Smooth muscle cell (in vitro differentiated cells): ENCODE results near the gene F2RL2. TPM values are rescaled to one million over a fixed set of nuclear protein-coding genes. Genes with fewer than 3 reads are reported as not detected.

Experiments used
- DNase-seq: peaks from one replicate; lab custom pipeline; 2025; ENCODE audit not compliant: unreplicated experiment; lab: John Stamatoyannopoulos, UW
- H2AFZ ChIP-seq: fragments of 200-600 bp; sonication (generic); 2 replicates; pipeline ENCODE4 v1.6.0; 2016; ENCODE audit warnings: antibody characterized with exemption, low read depth, mild to moderate bottlenecking
- H3F3A ChIP-seq: fragments of 200-600 bp; sonication (generic); 2 replicates; pipeline ENCODE4 v1.6.0; 2017; ENCODE audit warnings: antibody characterized with exemption, low read depth
- H3K27ac ChIP-seq: fragments of 200-600 bp; sonication (generic); 2 replicates; pipeline ENCODE4 v1.5.1; 2016; ENCODE audit warnings: low read depth, mild to moderate bottlenecking
- H3K27me3 ChIP-seq: fragments of 200-600 bp; sonication (generic); 2 replicates; pipeline ENCODE4 v1.6.1; 2016; ENCODE audit warnings: low read depth, mild to moderate bottlenecking
- H3K36me3 ChIP-seq: fragments of 200-600 bp; sonication (generic); 2 replicates; pipeline ENCODE4 v1.5.1; 2016; ENCODE audit warnings: low read depth
- H3K4me1 ChIP-seq: fragments of 200-600 bp; sonication (generic); 2 replicates; pipeline ENCODE4 v1.5.1; 2016; ENCODE audit warnings: low read depth
- H3K4me2 ChIP-seq: fragments of 200-600 bp; sonication (generic); 2 replicates; pipeline ENCODE4 v1.6.0; 2016; ENCODE audit warnings: mild to moderate bottlenecking
- H3K4me3 ChIP-seq: fragments of 200-600 bp; sonication (generic); 2 replicates; pipeline ENCODE4 v1.5.1; 2016; ENCODE audit warnings: mild to moderate bottlenecking
- H3K79me2 ChIP-seq: fragments of 200-600 bp; sonication (generic); 2 replicates; pipeline ENCODE4 v1.6.0; 2016; ENCODE audit warnings: low read depth, mild to moderate bottlenecking
- H3K9ac ChIP-seq: fragments of 200-600 bp; sonication (generic); 2 replicates; pipeline ENCODE4 v1.6.0; 2016; ENCODE audit warnings: low read depth
- H3K9me3 ChIP-seq: fragments of 200-600 bp; sonication (generic); replicated peaks from 2 replicates; pipeline ENCODE4 v1.5.1; 2016; ENCODE audit warnings: low read depth
- H4K20me1 ChIP-seq: fragments of 200-600 bp; sonication (generic); 2 replicates; pipeline ENCODE4 v1.6.0; 2016; ENCODE audit warnings: low read depth
- CTCF ChIP-seq: fragments of 200-600 bp; sonication (generic); IDR thresholded peaks from 2 replicates; pipeline ENCODE4 v1.5.1; 2017; ENCODE audit warnings: borderline replicate concordance, mild to moderate bottlenecking, antibody characterized with exemption; ENCODE audit not compliant: insufficient read depth, poor library complexity, severe bottlenecking
- WGBS: methylation state at CpG from one replicate; pipeline ENCODE4 v1.1.7; 2016; ENCODE audit warnings: low lambda C conversion rate; 5-methylcytosine and 5-hydroxymethylcytosine counted together
- polyA plus RNA-seq: library from polyadenylated mRNA; unstranded; fragments of >200 nt; fragmentation: Nextera tagmentation; extraction: Ambion mirVana; gene quantifications from 2 replicates; pipeline ENCODE4 v1.2.1, GENCODE V29; 2016
- total RNA-seq: library from RNA; depleted of rRNA; stranded (reverse); fragments of >200 nt; gene quantifications from 2 replicates; pipeline ENCODE4 v1.2.3, GENCODE V29; 2014

The F2RL2 gene
- total and polyA plus RNA-seq, 2 experiments from 2014 or later, result 1.4 TPM; not detected in 1

- no peak overlapping the region for H3K4me2 ChIP-seq
- WGBS, result 94% methylated on average over 1 of the region's 1 CpG
- no peak for DNase-seq
- no peaks in the 10 kb centered on the region for H3K4me1 ChIP-seq
- H3K27ac ChIP-seq, result no peak overlapping the region
- no peak overlapping the region for H3K9ac ChIP-seq
- no peak overlapping the region for H3K4me3 ChIP-seq
- no peaks in the 10 kb centered on the region for H3K9me3 ChIP-seq
- H3K79me2 ChIP-seq, result no peaks in the 10 kb centered on the region
- no peak overlapping the region for H2AFZ ChIP-seq
- no peaks in the 10 kb centered on the region for H3K27me3 ChIP-seq
- no peaks in the 10 kb centered on the region for H3F3A ChIP-seq
- H3K36me3 ChIP-seq, result no peaks in the 10 kb centered on the region
- no peaks in the 10 kb centered on the region for H4K20me1 ChIP-seq
- no peak for TF ChIP-seq CTCF
Observed at GRCh38 chr5:76590027-76590426, 33.2 kb downstream of the F2RL2 start.

- Histone ChIP-seq H3K79me2 (no peaks in the 10 kb centered on the region), H3K36me3 (no peaks in the 10 kb centered on the region), H3K9ac (no peak overlapping the region), H3K4me2 (no peak overlapping the region), H3K4me1 (peaks cover 7% of the 10 kb centered on the region), H3K9me3 (no peaks in the 10 kb centered on the region), H3K27me3 (no peaks in the 10 kb centered on the region), H4K20me1 (no peaks in the 10 kb centered on the region), H3K4me3 (no peak overlapping the region), H3K27ac (no peak overlapping the region), H3F3A (no peaks in the 10 kb centered on the region), H2AFZ (no peak overlapping the region)
- TF ChIP-seq CTCF, result no peak
- whole genome bisulfite sequencing, result 91% methylated on average over 4 of the region's 4 CpGs
- no peak for DNase-seq
Observed at GRCh38 chr5:76586531-76586930, 36.7 kb downstream of the F2RL2 start.

GRCh38 chr5:76585783-76586217 is 37.4 kb downstream of the F2RL2 start:
- WGBS, result 88% methylated on average over 3 of the region's 3 CpGs
- no peaks in the 10 kb centered on the region for H4K20me1 ChIP-seq

More at GRCh38 chr5:76585783-76586217, 37.4 kb downstream of the F2RL2 start:
- H3K4me1 ChIP-seq, result peaks cover 7% of the 10 kb centered on the region
- no peaks in the 10 kb centered on the region for H3K27me3 ChIP-seq
- no peak for TF ChIP-seq CTCF
- H3K4me2 ChIP-seq, result no peak overlapping the region
- H3K79me2 ChIP-seq, result no peaks in the 10 kb centered on the region
- H3K4me3 ChIP-seq, result no peak overlapping the region
- H3K9ac ChIP-seq, result no peak overlapping the region
- no peaks in the 10 kb centered on the region for H3K36me3 ChIP-seq
- H3K27ac ChIP-seq, result no peak overlapping the region
- no peaks in the 10 kb centered on the region for H3F3A ChIP-seq
- no peaks in the 10 kb centered on the region for H3K9me3 ChIP-seq
- no peak for DNase-seq
- no peak overlapping the region for H2AFZ ChIP-seq
